ENCODE data around the gene FASN. TPM values are rescaled to one million over a fixed set of nuclear protein-coding genes. Genes with fewer than 3 reads are reported as not detected.

Gene FASN
- total RNA-seq, 1 experiment from 2014 or later, result 433 TPM

DNA sequence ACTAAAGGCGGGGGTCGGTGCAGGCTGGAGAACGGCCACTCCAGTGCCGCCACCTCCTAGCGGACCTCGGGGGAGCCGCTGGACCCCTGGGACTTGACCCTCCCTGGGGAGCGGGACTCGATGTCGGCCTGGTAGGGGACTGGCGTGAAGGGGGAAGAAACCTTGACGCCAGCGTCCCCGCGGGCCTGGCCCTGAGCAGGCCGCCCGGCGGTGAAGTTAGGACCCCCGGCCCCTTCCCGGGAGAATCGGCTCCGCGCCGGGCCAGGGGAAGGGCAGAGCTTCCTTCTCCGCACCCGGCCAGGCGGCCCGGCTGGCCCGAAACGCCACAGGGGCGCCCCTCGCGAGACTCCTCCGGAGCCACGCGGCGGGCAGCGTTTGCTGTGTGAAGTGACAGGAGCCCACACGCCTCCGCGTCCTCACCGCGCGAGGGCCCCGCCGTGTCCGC lies 32.8 kb downstream of the FASN start:
- Histone ChIP-seq H3K14ac (ENCODE audit: insufficient read depth, low read length) (peak overlapping the region; percentile 9; the same call in 1 of the 2 replicates), H3K79me2 (ENCODE audit: insufficient read depth, low read length) (no peaks in the 10 kb centered on the region), H2BK5ac (ENCODE audit: insufficient read length, low read length) (no peak overlapping the region), H3K23me2 (ENCODE audit: insufficient read length, low read depth, low read length, poor library complexity, severe bottlenecking) (peaks cover 15% of the 10 kb centered on the region), H2AK5ac (ENCODE audit: insufficient read length, low read length) (no peak overlapping the region), H2BK120ac (ENCODE audit: low read depth, low read length, poor library complexity, severe bottlenecking) (no peak overlapping the region), H3K4ac (ENCODE audit: low read depth, low read length) (no peak overlapping the region), H4K5ac (ENCODE audit: insufficient read length, low read depth, low read length) (no peak overlapping the region), H2BK20ac (ENCODE audit: low read depth, low read length, poor library complexity, severe bottlenecking) (no peak overlapping the region), H3K4me1 (ENCODE audit: insufficient read depth, low read length) (no peaks in the 10 kb centered on the region), H4K8ac (replicated peaks; ENCODE audit: insufficient read length, low read depth, low read length) (no peak overlapping the region), H3K18ac (ENCODE audit: insufficient read length, low read depth, low read length) (no peak overlapping the region), H2AFZ (ENCODE audit: low read length) (no peak overlapping the region), H3K27me3 (ENCODE audit: insufficient read depth, low read length) (no peaks in the 10 kb centered on the region), H3K9ac (ENCODE audit: extremely low read depth, insufficient read length, low read length) (peak overlapping the region; percentile 47), H3K23ac (ENCODE audit: insufficient read length, low read depth, low read length) (no peak overlapping the region), H3T11ph (ENCODE audit: low read length) (no peak overlapping the region), H4K91ac (ENCODE audit: insufficient read length, low read depth, low read length) (no peak overlapping the region), H3K4me2 (ENCODE audit: insufficient read depth, insufficient read length, low read length) (peak overlapping the region; percentile 75), H3K56ac (ENCODE audit: insufficient read length, low read depth, low read length) (no peak overlapping the region), H2BK15ac (ENCODE audit: low read depth, low read length) (no peak overlapping the region), H3K9me3 (ENCODE audit: control insufficient read depth, low read depth, low read length) (no peaks in the 10 kb centered on the region), H3K79me1 (ENCODE audit: insufficient read depth, low read depth, low read length, poor library complexity, severe bottlenecking) (no peaks in the 10 kb centered on the region), H3K27ac (ENCODE audit: insufficient read length, low read depth, low read length) (no peak overlapping the region), H2BK12ac (ENCODE audit: insufficient read length, low read depth, low read length) (no peak overlapping the region), H4K20me1 (ENCODE audit: control insufficient read depth, insufficient read depth, insufficient read length) (no peaks in the 10 kb centered on the region)
- no CpG with 5 or more reads among the region's 47 CpGs for WGBS (ENCODE audit: extremely low coverage, insufficient read length, low lambda C conversion rate)
- DNase-seq, result no peak
- TF ChIP-seq, protein P1, sequence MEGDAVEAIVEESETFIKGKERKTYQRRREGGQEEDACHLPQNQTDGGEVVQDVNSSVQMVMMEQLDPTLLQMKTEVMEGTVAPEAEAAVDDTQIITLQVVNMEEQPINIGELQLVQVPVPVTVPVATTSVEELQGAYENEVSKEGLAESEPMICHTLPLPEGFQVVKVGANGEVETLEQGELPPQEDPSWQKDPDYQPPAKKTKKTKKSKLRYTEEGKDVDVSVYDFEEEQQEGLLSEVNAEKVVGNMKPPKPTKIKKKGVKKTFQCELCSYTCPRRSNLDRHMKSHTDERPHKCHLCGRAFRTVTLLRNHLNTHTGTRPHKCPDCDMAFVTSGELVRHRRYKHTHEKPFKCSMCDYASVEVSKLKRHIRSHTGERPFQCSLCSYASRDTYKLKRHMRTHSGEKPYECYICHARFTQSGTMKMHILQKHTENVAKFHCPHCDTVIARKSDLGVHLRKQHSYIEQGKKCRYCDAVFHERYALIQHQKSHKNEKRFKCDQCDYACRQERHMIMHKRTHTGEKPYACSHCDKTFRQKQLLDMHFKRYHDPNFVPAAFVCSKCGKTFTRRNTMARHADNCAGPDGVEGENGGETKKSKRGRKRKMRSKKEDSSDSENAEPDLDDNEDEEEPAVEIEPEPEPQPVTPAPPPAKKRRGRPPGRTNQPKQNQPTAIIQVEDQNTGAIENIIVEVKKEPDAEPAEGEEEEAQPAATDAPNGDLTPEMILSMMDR (conservative IDR thresholded peaks at IDR 0.05), result no peak
- no peak overlapping the region for H3K27ac Mint-ChIP-seq
- H3K36me3 Mint-ChIP-seq (ENCODE audit: insufficient read depth in 1 of 3, low read depth in 3 of 3), result peaks cover 3 to 15% (median 11%) of the 10 kb centered on the region in 3 experiments
- peak overlapping the region; percentile 70 to 73 for H3K4me3 Mint-ChIP-seq
- H3K4me1 Mint-ChIP-seq, result peaks cover 4 to 5% of the 10 kb centered on the region in 2 experiments
- H3K9me3 Mint-ChIP-seq, result no peaks in the 10 kb centered on the region; a peak in 1 of 5 replicates
- H3K27me3 Mint-ChIP-seq (ENCODE audit: low read depth), result peaks cover 10% of the 10 kb centered on the region

Data from H9 (cell line).